CD4-positive, alpha-beta T cell (primary cell): ENCODE data around the gene CHKB. TPM values are rescaled to one million over a fixed set of nuclear protein-coding genes. Genes with fewer than 3 reads are reported as not detected.

ENCODE experiments used
- ATAC-seq: fragments of 200-7000 bp; cut with Tn5 transposase; one replicate; pipeline ENCODE4 v1.10.0; 2022; ENCODE audit warnings: mild to moderate bottlenecking; ENCODE audit not compliant: poor library complexity
- CTCF ChIA-PET: fragments of 350-600 bp; sonication (Branson Sonifier 250); formaldehyde crosslinking; loops from one replicate; lab custom pipeline; 2021; ENCODE audit warnings: antibody characterized with exemption, inconsistent platforms; lab: Charles Lee
- POLR2A ChIA-PET: fragments of 350-600 bp; sonication (Branson Sonifier 250); formaldehyde crosslinking; loops from one replicate; lab custom pipeline; 2021; ENCODE audit warnings: antibody characterized with exemption, inconsistent platforms; lab: Charles Lee
- DNase-seq, 14 experiments: peaks; one replicate each; pipeline ENCODE4 v3.0.0-alpha.2; 2013 to 2020; ENCODE audit warnings: mixed read lengths in 2 of 14
- H3K27ac ChIP-seq, 2 donors: one replicate each; pipeline versions ENCODE4 v1.5.1 to v1.7.0; 2013; ENCODE audit warnings: low read length in 2 of 2, low read depth in 1 of 2, mild to moderate bottlenecking in 1 of 2
- H3K27me3 ChIP-seq, 2 experiments: 1 replicate in 1 of 2; 2 replicates in 1 of 2; pipeline versions ENCODE4 v1.6.1 to v1.7.0; 2013; ENCODE audit warnings: low read length in 2 of 2, control low read depth in 1 of 2, mild to moderate bottlenecking in 1 of 2, moderate library complexity in 1 of 2; ENCODE audit not compliant: insufficient read depth in 2 of 2, control insufficient read depth in 1 of 2
- H3K36me3 ChIP-seq: one replicate; pipeline ENCODE4 v1.6.1; 2013; ENCODE audit warnings: low read length, control low read depth; ENCODE audit not compliant: insufficient read depth
- H3K4me1 ChIP-seq: one replicate; pipeline ENCODE4 v1.6.1; 2013; ENCODE audit warnings: low read length, control low read depth; ENCODE audit not compliant: insufficient read depth
- H3K4me3 ChIP-seq: one replicate; pipeline ENCODE4 v1.5.1; 2013; ENCODE audit warnings: mild to moderate bottlenecking, low read length, moderate library complexity
- H3K9me3 ChIP-seq, 2 experiments: 1 replicate in 1 of 2; 2 replicates in 1 of 2; pipeline versions ENCODE4 v1.6.1 to v1.7.0; 2013; ENCODE audit warnings: low read length in 2 of 2, mild to moderate bottlenecking in 2 of 2, control low read depth in 1 of 2, moderate library complexity in 1 of 2; ENCODE audit not compliant: control insufficient read depth in 1 of 2, insufficient read depth in 1 of 2
- H3K27ac Mint-ChIP-seq: one replicate; pipeline ENCODE4 v1.8.0; 2020; ENCODE audit warnings: mixed read lengths
- H3K27me3 Mint-ChIP-seq: one replicate; pipeline ENCODE4 v1.8.0; 2021; ENCODE audit warnings: mixed read lengths
- H3K36me3 Mint-ChIP-seq: one replicate; pipeline ENCODE4 v1.8.0; 2021; ENCODE audit warnings: low read depth, mixed read lengths
- H3K4me1 Mint-ChIP-seq: one replicate; pipeline ENCODE4 v1.8.0; 2021; ENCODE audit warnings: low read depth, mixed read lengths
- H3K4me3 Mint-ChIP-seq: one replicate; pipeline ENCODE4 v1.8.0; 2020; ENCODE audit warnings: mild to moderate bottlenecking, mixed read lengths
- H3K9me3 Mint-ChIP-seq: one replicate; pipeline ENCODE4 v1.8.0; 2020; ENCODE audit warnings: mixed read lengths
- intact Hi-C, 2 experiments: fragments of 100-400 bp; cut with DNase I in 1 of 2; cut with micrococcal nuclease in 1 of 2; formaldehyde crosslinking; loops; one replicate each; pipeline versions ENCODE4 v1.15.1 to v1.9.0; 2023 to 2025; cut with DNase I, micrococcal nuclease
- total RNA-seq, 174 experiments: library from RNA in 2 of 174; stranded (reverse) in 2 of 174; gene quantifications; one replicate each; pipeline ENCODE4 v1.2.3 and lab custom pipeline; 2021 to 2026
- TF ChIP-seq, protein P1 (sequence below): fragments of 200-600 bp; IDR thresholded peaks from one replicate; pipeline ENCODE4 v1.8.0; 2022; ENCODE audit warnings: antibody characterized with exemption, mild to moderate bottlenecking

CHKB gene
- total RNA-seq, 2 experiments from 2014 or later = 152 to 156 TPM

DNA sequence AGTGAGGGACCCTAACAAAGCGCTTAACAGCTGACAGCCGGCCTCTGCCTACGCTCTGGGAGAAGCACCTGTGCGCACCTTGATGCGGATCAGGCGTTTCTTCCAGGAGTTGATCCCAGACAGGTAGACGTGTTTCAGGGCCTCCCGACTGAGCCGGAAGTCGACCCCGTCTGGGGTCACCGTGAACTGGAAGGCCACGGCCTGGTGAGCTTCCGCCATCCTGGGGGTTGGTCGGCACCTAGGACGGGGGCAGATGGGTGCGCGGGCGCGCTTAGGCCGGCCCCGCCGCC, 5.0 kb downstream of the CHKB start:
- H3K4me1 ChIP-seq = peaks cover 30% of the 10 kb centered on the region
- Mint-ChIP-seq H3K27ac (no peak overlapping the region), H3K4me1 (peaks cover 23% of the 10 kb centered on the region), H3K36me3 (peaks cover 34% of the 10 kb centered on the region), H3K27me3 (no peaks in the 10 kb centered on the region), H3K9me3 (no peaks in the 10 kb centered on the region), H3K4me3 (peak overlapping the region; percentile 48)
- CTCF ChIA-PET = interaction anchor here (0.9 to 1.9 kb wide), 2 partner anchors 15 to 43 kb away, joined by 3 to 5 read pairs; partner anchors contain the start of gene SYCE3
- TF ChIP-seq, protein P1, sequence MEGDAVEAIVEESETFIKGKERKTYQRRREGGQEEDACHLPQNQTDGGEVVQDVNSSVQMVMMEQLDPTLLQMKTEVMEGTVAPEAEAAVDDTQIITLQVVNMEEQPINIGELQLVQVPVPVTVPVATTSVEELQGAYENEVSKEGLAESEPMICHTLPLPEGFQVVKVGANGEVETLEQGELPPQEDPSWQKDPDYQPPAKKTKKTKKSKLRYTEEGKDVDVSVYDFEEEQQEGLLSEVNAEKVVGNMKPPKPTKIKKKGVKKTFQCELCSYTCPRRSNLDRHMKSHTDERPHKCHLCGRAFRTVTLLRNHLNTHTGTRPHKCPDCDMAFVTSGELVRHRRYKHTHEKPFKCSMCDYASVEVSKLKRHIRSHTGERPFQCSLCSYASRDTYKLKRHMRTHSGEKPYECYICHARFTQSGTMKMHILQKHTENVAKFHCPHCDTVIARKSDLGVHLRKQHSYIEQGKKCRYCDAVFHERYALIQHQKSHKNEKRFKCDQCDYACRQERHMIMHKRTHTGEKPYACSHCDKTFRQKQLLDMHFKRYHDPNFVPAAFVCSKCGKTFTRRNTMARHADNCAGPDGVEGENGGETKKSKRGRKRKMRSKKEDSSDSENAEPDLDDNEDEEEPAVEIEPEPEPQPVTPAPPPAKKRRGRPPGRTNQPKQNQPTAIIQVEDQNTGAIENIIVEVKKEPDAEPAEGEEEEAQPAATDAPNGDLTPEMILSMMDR = no peak
- POLR2A ChIA-PET = interaction anchor here (1.0 to 2.4 kb wide), 4 partner anchors 29 to 52 kb away, joined by 3 to 11 read pairs (median 8); partner anchors contain the start of genes SCO2 and TYMP
- intact Hi-C loops = no loop called here
- ATAC-seq = no peak
- peaks cover 27% of the 10 kb centered on the region for H3K36me3 ChIP-seq
- no peak overlapping the region for H3K4me3 ChIP-seq
- DNase-seq = peak in 1 of 14 experiments; percentile 16
- no peaks in the 10 kb centered on the region for H3K9me3 ChIP-seq
- H3K27ac ChIP-seq = no peak overlapping the region
- no peaks in the 10 kb centered on the region for H3K27me3 ChIP-seq

DNA sequence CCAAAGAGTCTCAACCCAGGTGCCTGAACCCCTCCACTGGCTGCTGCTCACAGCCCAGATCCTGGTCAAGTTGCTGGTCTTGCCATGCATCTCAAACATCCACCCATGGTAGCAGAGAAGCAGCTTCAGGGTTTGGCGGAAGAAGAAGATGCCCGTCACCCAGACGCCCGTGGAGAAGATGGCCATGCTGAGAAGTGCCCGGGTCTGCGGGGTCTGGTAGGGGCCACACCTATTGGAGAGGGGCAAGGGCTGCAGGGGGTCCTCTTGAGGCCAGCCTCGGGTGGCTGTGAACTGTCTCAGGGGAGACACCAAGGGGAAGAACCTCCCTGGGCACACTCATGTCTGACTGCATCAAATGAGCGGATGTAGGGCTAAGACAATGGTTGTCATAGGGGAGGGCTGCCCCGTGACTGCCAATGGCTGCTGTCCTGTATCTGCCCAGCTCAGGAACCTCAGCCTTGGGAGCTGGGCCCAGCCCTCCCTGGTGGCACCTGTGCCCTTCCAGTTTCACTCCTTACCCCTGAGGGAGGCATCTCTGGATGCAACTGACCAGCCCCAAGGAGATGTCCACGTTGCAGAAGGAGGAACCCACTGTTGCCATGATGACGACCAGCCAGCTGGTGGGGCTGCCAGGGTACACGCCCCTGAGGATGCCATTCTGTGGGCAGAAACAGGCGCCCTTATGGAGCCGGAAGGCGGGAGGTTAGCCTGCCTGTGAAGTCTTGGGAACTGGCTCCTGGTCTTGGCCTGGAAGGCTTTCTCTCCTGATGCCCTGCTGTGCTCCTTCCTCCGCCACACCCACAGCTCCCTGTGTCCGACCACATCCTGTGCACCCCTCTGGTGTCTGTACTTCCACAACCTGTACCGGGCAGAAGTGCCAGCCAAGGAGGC, 5.6 kb downstream of the CHKB start:
- Histone ChIP-seq H3K9me3 (no peaks in the 10 kb centered on the region), H3K27ac (no peak overlapping the region), H3K27me3 (no peaks in the 10 kb centered on the region), H3K4me1 (peaks cover 29% of the 10 kb centered on the region), H3K36me3 (peaks cover 30% of the 10 kb centered on the region), H3K4me3 (no peak overlapping the region)
- DNase-seq = peak in 1 of 14 experiments; percentile 27
- ChIA-PET CTCF (interaction anchor here (0.9 to 1.9 kb wide), 3 partner anchors 15 to 51 kb away, joined by 3 to 7 read pairs (median 5); partner anchors contain the start of genes SCO2 and SYCE3), POLR2A (interaction anchor here (1.0 to 2.4 kb wide), 5 partner anchors 14 to 51 kb away, joined by 3 to 11 read pairs (median 6); partner anchors contain the start of genes SCO2, SYCE3 and TYMP)
- intact Hi-C loops = no loop called here
- Mint-ChIP-seq H3K27me3 (no peaks in the 10 kb centered on the region), H3K27ac (no peak overlapping the region), H3K36me3 (peaks cover 37% of the 10 kb centered on the region), H3K4me1 (peaks cover 20% of the 10 kb centered on the region), H3K9me3 (no peaks in the 10 kb centered on the region), H3K4me3 (peak overlapping the region; percentile 48)
- TF ChIP-seq, protein P1 = no peak
- ATAC-seq = no peak

DNA sequence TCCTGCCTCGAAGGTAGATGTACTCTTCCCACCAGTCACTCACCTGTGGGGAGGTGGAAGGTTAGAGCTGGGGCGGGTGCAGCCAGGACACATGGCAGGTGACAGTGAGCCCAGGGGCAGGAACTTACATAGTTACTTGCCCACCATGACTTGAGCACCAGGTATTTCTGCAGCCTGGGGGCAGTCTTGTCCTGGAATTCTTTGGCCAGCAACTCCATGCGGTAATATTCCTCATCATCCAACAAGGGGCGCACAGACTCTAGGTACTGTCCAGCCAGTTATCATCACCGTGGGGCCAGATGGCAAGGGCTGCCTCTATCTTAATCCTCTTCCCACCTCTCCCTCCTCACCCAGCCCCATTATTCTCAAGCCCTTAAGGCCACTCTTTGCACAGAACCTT, 6.6 kb downstream of the CHKB start:
- no peak overlapping the region for H3K4me3 Mint-ChIP-seq

More for the DNA sequence above, 6.6 kb downstream of the CHKB start:
- Mint-ChIP-seq H3K27me3 (no peaks in the 10 kb centered on the region), H3K36me3 (peaks cover 42% of the 10 kb centered on the region), H3K9me3 (no peaks in the 10 kb centered on the region), H3K27ac (no peak overlapping the region), H3K4me1 (peaks cover 11% of the 10 kb centered on the region)
- Histone ChIP-seq H3K9me3 (no peaks in the 10 kb centered on the region), H3K36me3 (peaks cover 37% of the 10 kb centered on the region), H3K4me1 (peaks cover 19% of the 10 kb centered on the region), H3K27me3 (no peaks in the 10 kb centered on the region), H3K27ac (no peak overlapping the region), H3K4me3 (no peak overlapping the region)
- no peak for ATAC-seq
- intact Hi-C loops = no loop called here
- TF ChIP-seq, protein P1 = no peak
- ChIA-PET CTCF (interaction anchor here (1.6 to 1.9 kb wide), 2 partner anchors 13 to 50 kb away, joined by 3 to 7 read pairs; partner anchors contain the start of gene SCO2), POLR2A (interaction anchor here (1.2 to 1.4 kb wide), 2 partner anchors 11 to 13 kb away, joined by 3 to 5 read pairs; partner anchors contain the start of gene SYCE3)
- DNase-seq = no peak
